HCT116 (cell line): ENCODE results near the gene ZNF862. TPM values are rescaled to one million over a fixed set of nuclear protein-coding genes. Genes with fewer than 3 reads are reported as not detected.

Experiments
- ATAC-seq: fragments of 200-7000 bp; cut with Tn5 transposase; 2 replicates; pipeline ENCODE4 v1.9.1; 2020; ENCODE audit warnings: mild to moderate bottlenecking, moderate library complexity
- BruUV-seq: library from RNA; stranded (reverse); fragments of 400-500 nt; replicated peaks from 2 replicates; lab custom pipeline; 2021; lab: Mats Ljungman, UMichigan
- CTCF ChIA-PET: fragments of 300-600 bp; sonication (Branson Sonifier 250); formaldehyde crosslinking; loops from one replicate; lab custom pipeline; 2021; ENCODE audit warnings: antibody characterized with exemption; lab: Charles Lee
- POLR2A ChIA-PET: fragments of 300-600, 350-600 bp; sonication (Branson Sonifier 250); formaldehyde crosslinking; loops from one replicate; lab custom pipeline; 2021; ENCODE audit warnings: antibody characterized with exemption; lab: Charles Lee
- RAD21 ChIA-PET, 2 experiments: fragments of 300-600 bp; sonication (Branson Sonifier 250); formaldehyde crosslinking; loops; one replicate each; lab custom pipeline; 2023; ENCODE audit warnings: low total read pairs in 2 of 2; ENCODE audit not compliant: uncharacterized antibody in 2 of 2, unreplicated experiment in 2 of 2, low non-redundant PET in 1 of 2; lab: Charles Lee
- DNase-seq: peaks from one replicate; pipeline ENCODE4 v3.0.0-alpha.2; 2010; ENCODE audit warnings: low read depth, low spot score
- H2AFZ ChIP-seq: fragments of 200-600 bp; shearing (Covaris generic), sonication (generic); 2 replicates; pipeline ENCODE4 v1.6.1; 2017; ENCODE audit warnings: low read depth, mixed run types, mixed read lengths, antibody characterized with exemption, low read length; ENCODE audit not compliant: poor library complexity, severe bottlenecking
- H3K27ac ChIP-seq: 2 replicates; pipeline ENCODE4 v1.5.1; 2012; ENCODE audit warnings: low read depth, low read length
- H3K27me3 ChIP-seq: fragments of 200-600 bp; sonication (generic); 2 replicates; pipeline ENCODE4 v1.6.1; 2016; ENCODE audit warnings: mixed run types, low read length, mixed read lengths; ENCODE audit not compliant: insufficient read depth
- H3K36me3 ChIP-seq, 2 experiments: fragments of 200-500 bp in 1 of 2; fragments of 200-600 bp in 1 of 2; sonication (Bioruptor generic) in 1 of 2; sonication (generic) in 1 of 2; 2 replicates each; pipeline versions ENCODE4 v1.5.1 to v1.6.1; 2014 to 2016; ENCODE audit warnings: low read length in 2 of 2, inconsistent platforms in 1 of 2, mixed read lengths in 1 of 2, mixed run types in 1 of 2; ENCODE audit not compliant: insufficient read depth in 2 of 2, control insufficient read depth in 1 of 2
- H3K4me1 ChIP-seq, 2 experiments: fragments of 200-600 bp in 1 of 2; sonication (generic) in 1 of 2; 2 replicates each; pipeline versions ENCODE4 v1.5.1 to v1.6.1; 2012 to 2017; ENCODE audit warnings: low read length in 2 of 2, inconsistent platforms in 1 of 2, mild to moderate bottlenecking in 1 of 2, mixed read lengths in 1 of 2, mixed run types in 1 of 2, moderate library complexity in 1 of 2; ENCODE audit not compliant: insufficient read depth in 2 of 2, control insufficient read depth in 1 of 2
- H3K4me2 ChIP-seq: fragments of 200-600 bp; sonication (generic); 2 replicates; pipeline ENCODE4 v1.6.1; 2017; ENCODE audit warnings: mixed run types, low read length, mixed read lengths
- H3K4me3 ChIP-seq, 2 experiments: fragments of 200-600 bp in 1 of 2; sonication (generic) in 1 of 2; replicated peaks in 1 of 2; 2 replicates each; pipeline ENCODE4 v1.5.1; 2011 to 2016; ENCODE audit warnings: low read length in 2 of 2, control low read depth in 1 of 2, low read depth in 1 of 2, mild to moderate bottlenecking in 1 of 2, mixed read lengths in 1 of 2, mixed run types in 1 of 2
- H3K79me2 ChIP-seq: fragments of 200-600 bp; sonication (generic); 2 replicates; pipeline ENCODE4 v1.6.1; 2017; ENCODE audit warnings: mild to moderate bottlenecking, mixed run types, low read length, moderate library complexity, mixed read lengths; ENCODE audit not compliant: insufficient read depth
- H3K9ac ChIP-seq: fragments of 200-600 bp; sonication (generic); 2 replicates; pipeline ENCODE4 v1.6.1; 2016; ENCODE audit warnings: low read length, mixed read lengths
- H3K9me2 ChIP-seq: fragments of 200-600 bp; sonication (generic), shearing (Covaris generic); 2 replicates; pipeline ENCODE4 v1.6.1; 2017; ENCODE audit warnings: mixed run types, mild to moderate bottlenecking, moderate library complexity; ENCODE audit not compliant: insufficient read depth
- H3K9me3 ChIP-seq, 2 experiments: fragments of 200-500 bp in 1 of 2; fragments of 200-600 bp in 1 of 2; sonication (Bioruptor generic) in 1 of 2; sonication (generic) in 1 of 2; 2 replicates each; pipeline ENCODE4 v1.6.1; 2014 to 2017; ENCODE audit warnings: low read length in 2 of 2, mixed read lengths in 2 of 2, inconsistent platforms in 1 of 2, low read depth in 1 of 2, mild to moderate bottlenecking in 1 of 2, mixed run types in 1 of 2, moderate library complexity in 1 of 2; ENCODE audit not compliant: control insufficient read depth in 1 of 2, insufficient read depth in 1 of 2
- H4K20me1 ChIP-seq: fragments of 200-600 bp; sonication (generic), shearing (Covaris generic); 2 replicates; pipeline ENCODE4 v1.6.1; 2017; ENCODE audit warnings: mixed run types, mild to moderate bottlenecking, moderate library complexity; ENCODE audit not compliant: insufficient read depth
- CEBPB ChIP-seq: IDR thresholded peaks from 2 replicates; pipeline ENCODE4 v1.6.1; 2012; ENCODE audit warnings: low read depth
- EGR1 ChIP-seq: IDR thresholded peaks from 2 replicates; pipeline ENCODE4 v1.6.1; 2012; ENCODE audit warnings: low read depth
- EZH2 ChIP-seq: fragments of 200-600 bp; sonication (generic); IDR thresholded peaks from 2 replicates; pipeline ENCODE4 v1.6.1; 2017; ENCODE audit warnings: antibody characterized with exemption, mixed run types
- SP1 ChIP-seq: IDR thresholded peaks from 2 replicates; pipeline ENCODE4 v1.6.1; 2012; ENCODE audit warnings: low read depth
- SRF ChIP-seq: IDR thresholded peaks from 2 replicates; pipeline ENCODE4 v1.6.1; 2012; ENCODE audit warnings: low read depth
- ZFX ChIP-seq: fragments of 450-650 bp; IDR thresholded peaks from 2 replicates; pipeline ENCODE4 v1.6.1; 2017
- intact Hi-C: fragments of 100-400 bp; cut with micrococcal nuclease; formaldehyde crosslinking; loops from 2 replicates; pipeline ENCODE4 v1.10.0; 2022
- total RNA-seq: library from RNA; stranded (reverse); gene quantifications from one replicate; pipeline ENCODE4 v1.2.1, GENCODE V29; 2021; ENCODE audit not compliant: unreplicated experiment
- TF ChIP-seq, protein P1 (sequence below): IDR thresholded peaks from 2 replicates; pipeline ENCODE4 v1.6.1; 2012
- TF ChIP-seq, protein P2 (sequence below): IDR thresholded peaks from 2 replicates; pipeline ENCODE4 v1.6.1; 2012; ENCODE audit warnings: low read depth
- TF ChIP-seq, protein P3 (sequence below): IDR thresholded peaks from 2 replicates; pipeline ENCODE4 v1.6.1; 2011; ENCODE audit warnings: mild to moderate bottlenecking, low read length, moderate library complexity; ENCODE audit not compliant: insufficient replicate concordance; ENCODE audit errors: extremely low read depth

Gene ZNF862
- total RNA-seq, 1 experiment from 2014 or later: 8.5 TPM

DNA sequence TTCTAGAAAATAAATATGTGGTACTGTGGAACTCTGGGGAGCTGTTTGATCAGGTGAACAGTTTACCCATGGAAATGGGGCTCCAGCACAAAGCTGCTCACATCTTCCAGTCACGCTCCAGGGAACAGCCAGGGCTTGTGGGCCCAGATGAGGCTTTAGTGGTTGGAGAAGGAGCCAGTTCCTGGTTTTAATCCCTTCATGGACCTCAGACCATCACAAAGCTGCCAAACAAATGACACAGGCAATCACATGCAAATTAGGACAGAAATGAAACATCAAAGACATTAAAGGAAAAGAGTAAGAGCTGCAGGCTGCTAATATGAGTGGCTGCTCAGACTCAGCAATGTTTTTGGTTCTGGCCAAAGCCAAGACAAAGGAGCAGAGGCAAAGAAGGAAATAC lies 33.4 kb downstream of the ZNF862 start:
- Histone ChIP-seq H2AFZ (no peak overlapping the region), H3K9me2 (no peaks in the 10 kb centered on the region), H3K9me3 (no peaks in the 10 kb centered on the region), H3K4me3 (no peak overlapping the region), H3K9ac (no peak overlapping the region), H3K79me2 (no peaks in the 10 kb centered on the region), H3K4me1 (peaks cover 9 to 25% of the 10 kb centered on the region in 2 experiments; a peak in 3 of 4 replicates), H3K36me3 (no peaks in the 10 kb centered on the region), H4K20me1 (no peaks in the 10 kb centered on the region), H3K27me3 (no peaks in the 10 kb centered on the region), H3K27ac (no peak overlapping the region), H3K4me2 (no peak overlapping the region)
- ChIA-PET CTCF (no interaction called here), RAD21 (no interaction called here), POLR2A (interaction anchor here (1.2 kb wide), 1 partner anchor 33 kb away, joined by 3 read pairs; the partner anchor contains the start of gene ZNF862)
- intact Hi-C loops: no loop called here
- BruUV-seq: no TSS peak
- TF ChIP-seq SRF (no peak), EZH2 (no peak), EGR1 (no peak), CEBPB (no peak), ZFX (no peak), SP1 (no peak)
- TF ChIP-seq, protein P1, sequence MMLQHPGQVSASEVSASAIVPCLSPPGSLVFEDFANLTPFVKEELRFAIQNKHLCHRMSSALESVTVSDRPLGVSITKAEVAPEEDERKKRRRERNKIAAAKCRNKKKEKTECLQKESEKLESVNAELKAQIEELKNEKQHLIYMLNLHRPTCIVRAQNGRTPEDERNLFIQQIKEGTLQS: no peak
- TF ChIP-seq, protein P2, sequence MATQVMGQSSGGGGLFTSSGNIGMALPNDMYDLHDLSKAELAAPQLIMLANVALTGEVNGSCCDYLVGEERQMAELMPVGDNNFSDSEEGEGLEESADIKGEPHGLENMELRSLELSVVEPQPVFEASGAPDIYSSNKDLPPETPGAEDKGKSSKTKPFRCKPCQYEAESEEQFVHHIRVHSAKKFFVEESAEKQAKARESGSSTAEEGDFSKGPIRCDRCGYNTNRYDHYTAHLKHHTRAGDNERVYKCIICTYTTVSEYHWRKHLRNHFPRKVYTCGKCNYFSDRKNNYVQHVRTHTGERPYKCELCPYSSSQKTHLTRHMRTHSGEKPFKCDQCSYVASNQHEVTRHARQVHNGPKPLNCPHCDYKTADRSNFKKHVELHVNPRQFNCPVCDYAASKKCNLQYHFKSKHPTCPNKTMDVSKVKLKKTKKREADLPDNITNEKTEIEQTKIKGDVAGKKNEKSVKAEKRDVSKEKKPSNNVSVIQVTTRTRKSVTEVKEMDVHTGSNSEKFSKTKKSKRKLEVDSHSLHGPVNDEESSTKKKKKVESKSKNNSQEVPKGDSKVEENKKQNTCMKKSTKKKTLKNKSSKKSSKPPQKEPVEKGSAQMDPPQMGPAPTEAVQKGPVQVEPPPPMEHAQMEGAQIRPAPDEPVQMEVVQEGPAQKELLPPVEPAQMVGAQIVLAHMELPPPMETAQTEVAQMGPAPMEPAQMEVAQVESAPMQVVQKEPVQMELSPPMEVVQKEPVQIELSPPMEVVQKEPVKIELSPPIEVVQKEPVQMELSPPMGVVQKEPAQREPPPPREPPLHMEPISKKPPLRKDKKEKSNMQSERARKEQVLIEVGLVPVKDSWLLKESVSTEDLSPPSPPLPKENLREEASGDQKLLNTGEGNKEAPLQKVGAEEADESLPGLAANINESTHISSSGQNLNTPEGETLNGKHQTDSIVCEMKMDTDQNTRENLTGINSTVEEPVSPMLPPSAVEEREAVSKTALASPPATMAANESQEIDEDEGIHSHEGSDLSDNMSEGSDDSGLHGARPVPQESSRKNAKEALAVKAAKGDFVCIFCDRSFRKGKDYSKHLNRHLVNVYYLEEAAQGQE: no peak
- TF ChIP-seq, protein P3, sequence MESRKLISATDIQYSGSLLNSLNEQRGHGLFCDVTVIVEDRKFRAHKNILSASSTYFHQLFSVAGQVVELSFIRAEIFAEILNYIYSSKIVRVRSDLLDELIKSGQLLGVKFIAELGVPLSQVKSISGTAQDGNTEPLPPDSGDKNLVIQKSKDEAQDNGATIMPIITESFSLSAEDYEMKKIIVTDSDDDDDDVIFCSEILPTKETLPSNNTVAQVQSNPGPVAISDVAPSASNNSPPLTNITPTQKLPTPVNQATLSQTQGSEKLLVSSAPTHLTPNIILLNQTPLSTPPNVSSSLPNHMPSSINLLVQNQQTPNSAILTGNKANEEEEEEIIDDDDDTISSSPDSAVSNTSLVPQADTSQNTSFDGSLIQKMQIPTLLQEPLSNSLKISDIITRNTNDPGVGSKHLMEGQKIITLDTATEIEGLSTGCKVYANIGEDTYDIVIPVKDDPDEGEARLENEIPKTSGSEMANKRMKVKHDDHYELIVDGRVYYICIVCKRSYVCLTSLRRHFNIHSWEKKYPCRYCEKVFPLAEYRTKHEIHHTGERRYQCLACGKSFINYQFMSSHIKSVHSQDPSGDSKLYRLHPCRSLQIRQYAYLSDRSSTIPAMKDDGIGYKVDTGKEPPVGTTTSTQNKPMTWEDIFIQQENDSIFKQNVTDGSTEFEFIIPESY: no peak
- ATAC-seq (no peak), DNase-seq (no peak)
